Stimulated activated CD4-positive, alpha-beta T cell treated with anti-CD3 and anti-CD28 coated beads, TNF-alpha, amount 100 ng/mL, for 1 hour (primary cell): Measurements from ENCODE around the gene SDF2.
"Not testable (repeated sequence)": the region's sequence is repeated elsewhere in the genome, so short reads cannot be mapped to it uniquely, and the experiment has no call there.

ENCODE experiments used
- DNase-seq, 3 donors: peaks; one replicate each; pipeline ENCODE4 v3.0.0-alpha.2; 2020; ENCODE audit warnings: low read depth in 3 of 3, low spot score in 1 of 3

The SDF2 gene

DNA sequence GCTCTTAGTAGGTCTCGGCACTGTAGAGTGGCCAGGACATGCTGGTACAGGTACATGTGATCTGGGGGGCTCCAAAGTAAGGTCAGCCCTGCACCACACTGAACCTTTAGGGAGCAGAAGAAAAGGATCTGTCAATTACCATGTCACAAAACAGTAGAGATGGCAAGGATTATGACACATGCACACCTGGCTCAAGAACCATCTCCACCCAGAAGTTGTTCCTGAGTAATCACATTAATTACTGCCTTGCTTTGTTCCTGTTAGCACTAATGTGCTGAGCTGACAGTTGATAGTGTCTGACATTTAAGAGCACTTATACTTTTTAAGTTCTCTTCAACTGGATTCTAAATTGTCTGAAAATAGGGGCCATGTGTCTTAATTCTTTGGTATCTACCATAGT lies 26.2 kb downstream of the SDF2 start:
- DNase-seq = no peak

DNA sequence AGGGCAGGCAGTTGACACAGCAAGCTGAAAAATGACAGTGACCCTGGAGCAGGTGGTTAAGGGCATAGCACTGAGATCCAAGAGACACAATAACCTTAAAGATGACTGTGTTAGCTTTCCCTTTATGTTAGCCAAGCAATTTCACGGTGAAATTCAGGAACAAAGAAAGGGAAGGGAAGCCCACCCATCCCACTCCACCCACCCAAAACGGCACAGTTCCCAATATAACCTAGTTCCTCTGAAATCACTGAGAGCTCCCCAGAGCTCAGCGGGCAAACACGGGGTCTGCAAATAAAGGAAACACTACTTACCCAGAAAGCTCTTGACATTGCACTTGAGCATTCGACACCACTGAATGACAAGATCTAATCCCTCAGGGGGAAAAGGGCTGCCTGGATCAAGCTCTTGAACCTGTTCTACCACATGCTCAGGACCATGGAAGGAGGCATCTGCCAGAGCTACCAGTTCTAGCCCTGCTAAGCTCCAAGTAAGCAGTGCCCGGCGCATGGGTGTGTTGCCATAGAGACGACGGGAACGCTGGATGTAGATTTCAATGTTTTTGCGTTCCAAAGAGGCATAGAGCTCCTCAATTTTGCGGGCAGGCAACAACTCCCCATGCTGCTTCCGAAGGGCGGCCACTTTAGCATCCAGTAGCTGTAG lies 27.4 kb downstream of the SDF2 start:
- no peak for DNase-seq

DNA sequence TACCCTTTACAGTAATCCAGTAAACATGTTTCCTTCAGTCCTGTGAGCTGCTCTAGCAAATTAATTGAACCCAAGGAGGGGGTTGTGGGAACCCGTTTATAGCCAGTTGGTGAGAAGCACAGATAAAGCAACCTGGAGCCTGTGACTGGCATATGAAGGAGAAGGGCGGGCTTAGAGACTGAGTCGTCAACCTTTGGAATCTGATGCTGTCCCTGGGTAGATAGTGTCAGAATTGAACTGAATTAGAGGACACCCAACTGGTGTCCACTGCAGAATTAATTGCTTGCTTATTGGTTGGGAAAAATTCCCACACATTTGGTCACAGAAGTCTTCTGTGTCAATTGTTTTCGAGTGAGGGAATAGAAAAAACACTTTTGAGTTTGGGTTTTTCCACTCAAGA lies 34.9 kb downstream of the SDF2 start:
- DNase-seq = no peak

DNA sequence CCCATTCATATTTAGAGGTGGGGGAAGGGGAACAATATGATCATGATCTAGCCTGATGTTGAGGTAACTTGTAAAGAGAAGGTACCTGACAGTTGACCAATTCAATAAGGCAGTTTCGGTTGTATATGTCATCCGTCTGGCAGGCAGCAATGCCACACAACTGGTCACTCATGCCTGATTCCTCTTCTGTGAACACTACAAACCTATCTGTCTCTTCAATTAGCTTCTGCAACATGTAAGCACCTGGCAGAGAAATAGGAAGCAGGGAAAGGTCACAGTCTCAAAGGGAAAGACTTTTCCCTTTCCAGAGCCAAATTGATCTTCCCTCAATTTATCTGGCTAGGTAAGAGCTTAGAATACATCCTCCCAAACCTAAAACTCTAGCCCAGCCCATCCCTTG lies 37.6 kb downstream of the SDF2 start:
- DNase-seq = no peak

DNA sequence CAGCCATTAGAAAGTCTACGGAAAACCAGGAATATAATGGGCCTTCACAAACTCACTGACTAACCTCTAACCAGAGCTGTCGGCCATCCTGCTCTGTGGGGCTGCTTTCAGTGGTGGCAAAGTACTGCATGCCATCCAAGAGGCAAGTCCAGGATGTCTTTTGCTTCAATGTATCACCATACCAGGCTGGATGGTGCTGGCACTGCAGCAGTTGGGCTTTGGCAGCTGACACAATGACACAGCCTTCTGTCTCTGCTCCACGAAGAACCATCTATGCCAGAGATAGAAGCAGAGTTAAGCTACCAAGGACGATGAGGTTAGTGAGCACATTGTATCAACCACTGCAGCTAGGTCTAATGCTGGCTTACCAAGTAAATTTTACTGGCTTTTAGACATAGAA lies 38.0 kb downstream of the SDF2 start:
- no peak for DNase-seq

DNA sequence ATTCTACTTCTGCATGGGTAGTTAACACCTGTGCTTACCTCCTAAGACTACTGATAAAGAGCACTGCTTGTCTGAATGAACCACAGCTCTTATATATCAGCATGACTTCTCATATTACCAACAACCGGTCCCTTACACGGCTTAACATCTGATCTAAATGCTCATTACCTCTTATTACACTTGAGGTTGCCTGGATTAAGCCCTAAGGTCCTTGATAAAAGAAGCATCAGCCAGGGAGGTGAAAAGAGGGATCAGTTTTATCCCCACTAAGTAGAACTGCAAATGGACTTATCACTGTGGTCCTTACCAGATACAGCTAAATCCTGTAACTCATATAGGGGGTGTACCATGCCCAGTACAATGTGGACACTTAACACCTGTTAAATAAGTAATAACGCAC lies 39.5 kb downstream of the SDF2 start:
- no peak for DNase-seq

DNA sequence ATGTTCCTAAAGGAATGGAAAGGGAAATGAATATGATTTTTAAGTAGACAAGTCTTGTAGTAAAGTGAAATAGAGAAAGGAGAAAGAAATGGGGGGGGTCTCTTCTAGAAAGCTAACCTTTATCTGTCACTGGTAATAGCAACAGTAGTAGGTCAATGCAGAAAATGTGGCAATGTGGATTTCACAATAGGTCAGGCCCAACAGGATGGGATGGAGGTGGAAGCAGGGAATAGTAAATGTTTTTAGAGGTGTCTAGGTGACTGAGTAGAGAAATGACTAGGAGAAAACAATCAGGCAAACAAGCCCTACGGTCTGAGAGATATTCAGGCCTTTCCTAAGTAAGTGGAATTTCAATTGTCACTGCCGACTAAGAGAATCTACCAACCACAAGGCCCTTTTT lies 41.7 kb downstream of the SDF2 start:
- no peak for DNase-seq

DNA sequence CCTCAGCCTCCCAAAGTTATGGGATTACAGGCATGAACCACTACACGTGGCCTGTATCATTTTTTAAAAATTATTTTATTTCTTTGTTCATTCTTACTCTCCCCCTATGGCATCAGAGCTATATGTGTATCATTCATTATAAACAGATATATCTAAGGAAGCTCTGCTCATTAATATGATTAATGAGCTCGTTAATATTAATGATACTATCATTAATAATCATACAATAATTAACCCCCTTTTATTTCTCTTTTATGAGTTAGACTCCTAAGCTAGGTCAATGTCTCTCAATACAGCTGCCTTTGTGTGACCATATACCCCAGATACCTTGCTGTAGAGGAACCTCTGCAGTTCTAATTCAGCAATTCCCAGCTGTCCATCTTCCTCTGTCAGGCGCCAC lies 43.2 kb downstream of the SDF2 start:
- no peak for DNase-seq

DNA sequence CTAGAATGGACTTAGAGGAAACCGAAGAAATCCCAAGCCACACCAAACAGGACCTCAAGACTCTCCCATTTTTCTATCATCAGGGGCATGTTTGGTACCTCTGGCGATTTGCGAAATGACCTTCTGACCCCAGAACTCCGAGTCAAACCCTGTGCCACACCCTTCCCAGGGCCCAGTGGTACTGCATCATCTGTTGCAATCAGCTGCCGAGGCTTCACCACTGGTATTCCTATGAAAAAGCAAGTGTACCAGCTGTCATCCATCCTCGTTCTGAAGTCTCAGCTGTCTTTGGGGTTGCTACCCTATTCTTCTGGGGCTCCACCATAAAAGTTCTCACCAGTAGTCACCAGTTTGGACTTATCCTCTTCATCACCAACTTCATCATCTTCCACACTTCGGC lies 45.4 kb downstream of the SDF2 start:
- DNase-seq = no peak

DNA sequence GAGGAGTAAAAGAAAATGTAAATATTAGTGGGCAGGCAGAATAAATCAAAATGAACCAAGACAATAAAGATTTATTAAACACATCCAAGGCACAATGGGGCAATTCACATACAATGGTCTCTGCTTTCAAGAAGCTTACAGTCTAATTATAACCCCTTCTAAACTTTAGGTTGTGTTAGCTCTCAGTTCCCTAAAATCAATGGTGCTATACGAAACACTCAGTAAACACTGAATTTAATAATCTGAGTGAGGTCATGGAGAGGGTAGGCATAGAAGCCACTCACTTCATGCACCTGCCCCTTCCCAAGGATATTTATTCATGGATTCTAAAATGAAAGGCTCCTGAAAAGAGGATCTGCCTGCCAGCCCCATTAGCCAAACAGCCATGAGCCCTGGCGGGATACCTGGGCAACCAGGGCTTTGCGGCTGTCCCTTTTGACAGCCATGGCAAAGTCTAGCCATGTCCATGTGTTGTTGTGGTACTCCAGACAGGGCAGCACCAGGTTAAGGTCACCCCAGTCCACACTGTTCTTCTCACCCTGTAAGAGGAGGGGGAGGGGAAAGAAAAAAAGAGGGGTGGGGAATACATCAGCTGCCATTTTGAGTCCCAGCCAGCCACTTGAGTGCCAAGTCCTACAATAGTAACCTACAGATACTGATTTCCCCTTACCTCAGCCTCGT lies 46.3 kb downstream of the SDF2 start:
- no peak for DNase-seq

DNA sequence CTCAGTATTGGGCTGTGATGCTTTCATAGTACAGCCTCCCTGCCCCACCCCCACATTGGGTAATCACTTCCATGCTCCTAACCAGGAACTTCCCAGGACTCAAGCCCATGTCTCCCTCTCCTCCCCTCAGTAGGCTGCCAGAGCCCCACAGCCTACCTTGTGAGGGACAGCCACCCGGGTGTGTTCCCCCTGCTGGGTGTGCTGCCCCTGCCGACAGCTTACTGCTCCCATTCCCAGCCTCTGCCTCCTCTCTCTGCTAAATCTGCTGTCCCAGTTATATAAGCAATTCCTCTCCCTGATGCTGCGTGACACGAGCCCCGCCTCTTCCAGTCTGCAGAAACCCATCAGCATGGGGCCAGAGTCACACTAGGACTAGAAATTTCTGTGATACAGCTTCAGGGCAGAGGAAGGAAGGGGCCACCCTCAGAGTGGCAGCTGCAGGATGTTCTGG lies 47.8 kb downstream of the SDF2 start, which contains the start of gene RSKR:
RSKR (minus strand) TSS at position 255 of the 451 bp plus-strand sequence; CDS start at position 231, 24 bp downstream.
- no peak for DNase-seq

DNA sequence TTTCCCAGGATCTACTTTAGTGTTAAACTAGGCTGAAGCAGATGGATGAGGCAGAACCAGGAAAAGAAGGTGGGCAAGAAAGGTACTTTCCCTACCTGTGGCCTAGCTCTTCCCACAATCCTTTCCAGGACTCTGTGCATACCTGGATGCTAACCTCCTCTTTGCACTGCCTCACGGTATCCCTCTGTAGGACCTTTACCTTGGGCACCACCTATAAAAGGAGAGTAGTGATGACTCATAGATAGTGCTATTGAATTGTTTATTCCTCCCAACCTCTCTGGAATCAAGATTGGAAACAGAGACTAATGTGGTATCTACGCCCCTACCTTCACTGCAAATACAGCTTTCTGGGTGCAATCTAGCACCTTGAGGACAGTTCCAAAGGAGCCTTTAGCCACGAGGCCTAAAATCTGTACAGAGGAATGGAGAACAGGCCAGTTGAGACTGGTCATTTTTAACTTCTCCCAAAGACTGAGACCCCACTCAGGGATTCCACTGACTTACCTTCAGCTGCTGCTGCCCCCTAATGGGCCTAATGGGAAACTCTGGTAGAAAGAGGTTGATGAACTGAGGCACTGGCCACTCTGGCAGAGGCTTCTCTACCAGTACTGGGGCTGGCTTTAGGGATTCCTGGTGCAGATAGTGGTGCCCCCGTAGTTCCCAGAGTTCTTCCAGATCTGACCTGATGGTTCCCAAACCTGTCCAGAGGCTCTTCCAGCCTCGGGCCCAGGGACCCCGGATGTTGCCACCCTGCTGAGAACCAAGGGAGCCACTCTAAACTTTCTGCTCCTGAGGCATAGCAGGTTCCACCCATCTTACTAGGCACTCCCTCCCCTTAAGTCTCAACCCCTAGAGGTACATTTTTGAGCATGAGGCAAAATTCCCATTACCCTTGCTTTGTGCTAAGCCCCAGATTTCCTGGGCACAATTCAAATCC lies 48.5 kb downstream of the SDF2 start:
- peak in 1 of 3 donors; percentile 16 for DNase-seq

DNA sequence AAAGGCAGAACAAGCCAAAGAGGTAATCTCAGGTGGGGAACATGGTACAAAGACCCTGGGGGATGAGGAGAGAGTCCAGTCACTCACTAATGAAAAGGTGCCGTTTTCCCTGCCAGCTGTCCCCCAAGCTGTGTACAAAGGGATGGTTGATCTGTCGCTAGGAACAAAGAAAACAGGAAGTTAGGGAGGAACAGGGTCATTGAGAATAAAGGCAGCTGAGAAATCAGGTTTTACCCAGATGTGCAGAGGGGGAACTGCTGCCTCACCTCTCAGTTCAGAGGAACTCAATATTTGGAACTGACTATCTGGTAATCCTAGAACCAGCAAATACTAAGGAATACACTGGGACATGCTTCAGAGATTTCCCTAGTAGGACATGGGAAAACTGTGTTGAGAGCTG lies 49.2 kb downstream of the SDF2 start:
- no peak for DNase-seq

DNA sequence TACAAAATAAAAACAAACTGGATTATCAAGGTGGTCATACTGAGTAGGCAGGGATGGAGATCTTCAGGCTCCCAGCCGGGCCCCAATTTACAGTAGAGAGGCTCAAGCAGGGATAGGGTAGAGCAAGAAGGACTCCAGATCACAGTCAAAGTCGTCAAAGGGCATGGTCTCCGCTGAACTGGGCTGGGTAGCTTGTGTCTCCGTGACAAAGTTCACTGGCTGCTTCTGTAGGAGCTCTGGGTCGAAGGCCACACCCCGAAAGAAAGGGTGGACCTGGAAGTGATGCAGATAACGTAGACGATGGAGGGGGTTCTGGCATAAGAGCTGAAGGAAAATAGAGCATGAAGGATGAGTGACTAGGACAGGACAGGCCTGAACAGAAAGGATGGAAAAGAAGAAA lies 51.3 kb downstream of the SDF2 start:
- no peak for DNase-seq

DNA sequence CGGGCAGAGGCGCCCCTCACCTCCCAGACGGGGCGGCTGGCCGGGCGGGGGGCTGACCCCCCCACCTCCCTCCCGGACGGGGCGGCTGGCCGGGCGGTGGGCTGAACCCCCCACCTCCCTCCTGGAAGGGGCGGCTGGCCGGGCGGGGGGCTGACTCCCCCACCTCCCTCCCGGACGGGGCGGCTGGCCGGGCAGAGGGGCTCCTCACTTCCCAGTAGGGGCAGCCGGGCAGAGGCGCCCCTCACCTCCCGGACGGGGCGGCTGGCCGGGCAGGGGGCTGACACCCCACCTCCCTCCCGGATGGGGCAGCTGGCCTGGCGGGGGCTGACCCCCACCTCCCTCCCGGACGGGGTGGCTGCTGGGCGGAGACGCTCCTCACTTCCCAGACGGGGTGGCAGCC lies 57.7 kb downstream of the SDF2 start:
- not testable (repeated sequence) for DNase-seq

DNA sequence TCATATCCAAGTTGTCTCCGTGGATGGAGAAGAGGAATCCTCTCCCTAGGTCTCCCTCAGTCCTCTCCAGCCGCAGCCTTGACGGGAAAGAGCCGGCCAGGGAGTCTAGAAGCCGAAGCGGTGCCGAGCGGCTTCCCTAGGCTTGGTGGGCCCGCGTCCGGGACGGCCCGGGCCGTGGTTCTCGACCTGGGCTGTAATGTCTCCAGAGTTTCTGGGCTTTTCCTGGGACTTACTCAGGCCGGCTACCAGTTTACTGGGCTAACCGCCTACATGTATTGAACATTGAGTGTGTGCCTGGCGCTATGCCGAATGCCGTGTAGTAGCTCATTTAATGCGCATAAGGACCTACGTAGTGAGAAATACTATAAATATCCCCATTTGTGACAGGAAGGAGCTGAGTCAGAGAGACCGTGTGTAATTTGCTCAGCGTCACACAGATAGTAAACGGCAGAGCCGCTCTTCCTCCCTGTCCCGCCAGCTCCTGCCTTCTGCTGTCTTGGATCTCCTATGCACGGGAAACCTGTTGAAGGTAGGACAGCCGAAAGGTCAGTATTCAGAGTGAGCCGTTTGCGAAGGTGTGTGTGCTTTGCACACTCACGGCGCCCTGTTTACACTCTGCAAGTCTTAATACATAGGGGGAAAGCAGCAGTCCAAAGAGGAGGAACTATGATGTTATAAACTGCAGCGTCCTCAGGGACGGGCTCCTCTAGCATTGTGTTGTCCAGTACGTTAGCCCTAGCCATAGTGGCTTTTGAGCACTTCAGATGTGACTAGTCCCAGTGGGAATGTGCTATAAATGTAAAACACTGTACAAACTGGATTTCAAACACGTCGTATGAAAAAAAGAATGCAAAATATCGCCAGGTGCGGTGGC lies 62.2 kb downstream of the SDF2 start:
- DNase-seq = peak; percentile 5 to 47 (median 42)

DNA sequence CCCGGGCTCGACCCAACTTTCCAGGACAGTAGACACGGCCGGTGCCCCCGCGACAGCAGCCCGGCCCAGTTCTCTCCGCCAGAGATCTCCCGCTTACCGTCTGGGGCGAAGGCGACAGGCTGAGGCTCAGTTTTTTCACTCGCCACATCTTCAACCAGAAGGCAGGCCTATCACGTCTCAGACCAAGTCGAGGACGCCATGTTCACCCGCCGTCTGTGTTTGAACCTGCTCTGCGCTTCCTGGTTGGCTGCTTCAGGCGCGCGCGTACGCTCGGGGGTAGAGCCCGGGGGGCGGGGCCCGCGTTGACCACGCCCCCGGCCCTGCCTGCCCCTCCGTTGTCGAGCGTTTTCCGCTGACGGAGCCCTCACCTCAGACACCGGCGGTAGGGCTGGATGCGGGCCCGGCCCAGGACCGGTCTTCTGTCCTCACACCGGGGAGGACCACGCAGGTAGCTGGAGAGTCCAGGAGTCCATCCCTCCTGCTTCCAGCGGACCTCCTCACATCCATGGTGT lies 62.9 kb downstream of the SDF2 start, which contains the start of gene SPAG5:
SPAG5 (minus strand) TSS at position 227 of the 512 bp plus-strand sequence; CDS start at position 148, 79 bp downstream.
- peak; percentile 88 to 93 (median 91) for DNase-seq

DNA sequence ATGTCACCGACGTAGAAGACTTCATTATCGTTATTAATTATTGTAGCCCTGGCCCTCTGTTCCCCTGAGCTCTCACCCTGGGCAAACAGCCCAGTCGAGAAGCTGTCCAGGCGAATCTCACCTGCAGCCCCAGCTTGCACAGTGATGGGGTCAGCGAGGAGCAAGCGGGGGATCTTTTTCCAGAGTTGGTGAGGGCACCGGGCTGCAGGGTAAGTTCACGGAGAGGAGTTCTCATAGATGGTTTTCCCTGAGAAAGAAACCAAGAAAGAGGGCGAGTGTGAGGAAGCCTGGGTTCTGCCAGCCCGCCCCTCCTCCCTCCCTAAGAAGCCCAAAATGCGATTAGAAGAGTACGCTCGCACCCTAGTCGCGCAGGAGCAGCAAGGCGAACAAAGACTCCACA lies 63.3 kb downstream of the SDF2 start:
- no peak for DNase-seq
